NOMO-1 treated with DMSO at 0.1 percent for 48 hours (cell line): ENCODE results near the gene FAM131A.

Source experiments
- DNase-seq: peaks from one replicate; lab custom pipeline; 2025; ENCODE audit not compliant: unreplicated experiment; lab: John Stamatoyannopoulos, UW

Gene FAM131A

DNA sequence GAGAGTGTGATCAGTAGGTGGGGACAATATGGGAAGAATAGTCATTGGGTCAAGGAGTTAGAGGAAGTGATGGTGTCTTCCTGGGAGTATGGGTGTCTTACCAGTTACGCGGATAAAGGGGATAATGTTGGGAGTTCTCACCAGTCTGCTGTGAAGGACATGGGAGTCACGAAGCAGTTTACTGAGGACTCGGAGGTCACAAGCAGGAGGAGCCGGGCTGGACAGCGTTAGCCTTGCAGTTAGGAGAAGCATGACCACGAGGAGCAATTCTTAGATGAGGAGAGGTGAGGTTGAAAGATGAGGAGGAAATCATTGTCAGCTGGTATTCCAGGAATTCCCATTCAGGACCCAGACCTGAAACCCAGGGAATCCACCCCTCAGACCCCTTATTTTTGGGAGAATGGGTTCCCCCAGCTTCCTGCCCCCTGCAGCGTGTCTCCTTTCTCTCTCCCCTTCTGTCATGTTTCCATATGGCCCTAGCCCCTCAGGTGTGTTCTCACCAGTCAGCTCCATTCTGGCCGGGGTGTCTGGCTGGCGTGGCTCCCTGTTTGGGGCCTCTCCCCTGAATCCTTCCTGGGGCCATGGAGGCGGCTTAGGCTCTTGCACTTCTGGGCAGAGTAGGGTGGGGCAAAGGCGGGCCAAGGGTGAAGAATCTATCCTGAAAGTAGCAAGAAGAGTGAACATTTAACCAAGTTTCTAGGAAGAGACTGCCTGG is 38.5 kb downstream of the FAM131A start:
- no peak for DNase-seq

DNA sequence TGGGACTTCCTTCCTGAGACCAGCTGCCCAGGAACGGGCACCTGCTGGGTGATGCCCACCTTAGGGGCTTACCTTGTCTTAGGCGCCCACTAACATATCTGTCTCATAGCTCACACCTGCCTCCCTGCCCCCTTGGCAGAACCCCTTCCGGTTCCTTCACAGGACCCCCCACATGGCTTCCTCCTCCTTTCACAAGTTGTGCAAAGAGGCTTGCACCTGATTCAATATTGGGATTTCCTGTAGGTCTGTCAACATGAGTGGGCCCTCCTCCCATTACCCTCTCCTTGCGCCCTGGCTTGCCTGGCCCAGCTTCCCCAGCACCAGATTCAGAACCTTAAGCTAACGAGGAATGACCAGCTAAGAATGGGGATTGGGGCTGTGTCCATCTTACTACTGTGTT is 40.0 kb downstream of the FAM131A start:
- DNase-seq: no peak

DNA sequence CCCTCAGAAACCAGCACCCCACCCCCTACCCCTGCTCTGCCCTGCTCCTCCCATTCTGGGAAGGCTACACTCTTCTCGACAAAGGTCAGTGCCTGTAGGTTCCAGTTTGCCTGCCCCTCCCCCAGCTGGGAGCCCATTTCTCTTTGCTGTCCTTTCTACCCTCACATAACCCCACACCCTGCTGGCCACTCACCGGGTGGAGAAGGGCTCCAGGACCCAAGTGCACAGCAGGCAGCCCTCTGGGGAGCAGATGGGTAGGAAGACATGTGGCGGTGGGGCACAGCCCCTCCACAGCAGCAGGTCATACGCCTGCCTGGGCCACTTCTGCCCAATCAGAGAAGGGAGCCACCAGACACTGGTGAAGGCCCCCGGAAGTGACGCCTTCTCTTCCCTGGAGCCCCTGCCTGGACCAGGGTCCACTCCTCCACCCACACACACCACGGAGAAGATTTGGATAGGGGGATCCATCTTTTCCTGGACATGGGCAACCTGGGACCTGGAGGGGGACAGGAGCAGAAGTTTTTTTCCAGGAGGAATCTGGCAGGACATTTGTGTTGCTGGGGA is 40.6 kb downstream of the FAM131A start, which contains the start of gene THPO:
TSS of gene THPO (minus strand) at position 326 of the 564 bp plus-strand sequence. CDS start 1,948 bp downstream, outside the sequence.
- no peak for DNase-seq

DNA sequence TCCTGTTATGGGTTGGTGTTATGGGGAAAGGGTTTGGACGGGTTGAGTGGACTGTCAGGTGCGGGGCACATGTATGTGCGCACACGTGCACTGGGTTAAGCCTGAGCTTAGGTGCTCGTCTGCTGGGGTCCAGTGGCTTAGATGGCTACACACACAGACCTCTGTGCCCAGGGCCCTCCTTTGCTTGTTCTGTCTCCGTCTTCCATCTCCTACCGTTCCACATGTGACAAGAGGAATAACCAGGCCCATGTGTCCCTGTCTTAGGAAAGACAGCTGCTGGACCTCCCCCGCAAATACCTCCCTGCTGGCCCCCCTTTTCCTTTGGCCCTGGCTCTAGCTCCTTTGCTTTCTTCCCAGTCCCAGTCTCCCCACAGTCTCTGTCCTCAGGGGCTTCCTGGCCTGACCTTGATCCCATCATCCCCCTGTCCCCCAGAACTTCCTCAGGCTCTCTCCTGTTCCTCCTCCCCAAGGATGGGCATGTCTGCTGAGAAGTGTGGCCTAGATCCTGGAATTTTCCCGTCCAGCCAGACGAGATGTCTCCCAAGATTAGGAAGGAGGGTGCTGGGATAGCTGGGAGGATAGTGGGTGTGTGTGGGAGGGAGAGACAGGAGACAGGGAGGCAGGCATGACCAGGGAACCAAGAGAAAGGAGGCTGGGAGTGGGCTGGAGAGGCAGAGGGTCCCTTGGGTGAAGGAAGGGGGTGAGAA is 41.4 kb downstream of the FAM131A start:
- no peak for DNase-seq

DNA sequence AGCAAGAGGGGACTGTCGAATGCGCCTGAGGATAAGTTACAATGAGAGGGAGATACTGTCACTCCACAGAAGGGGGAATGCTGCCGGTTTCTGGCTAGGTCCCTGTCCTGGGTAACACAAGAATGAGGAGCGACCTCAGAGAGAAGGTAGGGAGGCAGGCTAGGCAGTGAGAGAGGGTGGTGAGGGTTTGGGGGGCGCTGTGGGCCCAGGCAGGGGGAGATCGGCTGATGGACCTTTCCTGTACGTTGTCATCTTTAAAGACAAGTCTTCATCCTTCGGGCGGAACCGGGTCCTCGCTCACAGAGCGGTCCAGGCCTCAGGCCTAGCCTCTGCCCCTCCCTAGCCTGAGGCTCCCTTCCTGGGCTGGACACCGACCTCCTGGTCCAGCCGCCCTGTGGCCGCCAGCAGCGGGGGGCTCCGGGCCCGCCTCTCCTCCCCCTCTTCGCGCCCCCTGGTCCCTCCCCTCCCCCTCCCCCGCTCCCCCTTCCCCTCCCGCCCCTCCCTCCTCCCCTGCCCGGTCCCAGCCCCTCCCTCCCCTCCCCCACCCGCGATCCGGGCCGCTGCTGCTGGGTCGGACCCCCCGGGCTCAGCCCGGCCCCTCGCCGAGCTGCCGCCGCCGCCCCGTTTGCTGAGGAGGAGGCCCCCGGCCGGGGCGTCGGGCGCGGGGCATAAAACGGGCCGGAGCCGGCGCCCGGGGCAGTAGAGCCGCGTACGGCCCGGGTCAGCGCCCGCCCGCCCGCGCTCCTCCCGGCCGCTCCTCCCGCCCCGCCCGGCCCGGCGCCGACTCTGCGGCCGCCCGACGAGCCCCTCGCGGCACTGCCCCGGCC is 42.2 kb downstream of the FAM131A start, which contains the start of gene CHRD:
TSS of gene CHRD (plus strand) at position 697 of the 827 bp plus-strand sequence. CDS start 265 bp downstream, outside the sequence.
- DNase-seq: no peak

DNA sequence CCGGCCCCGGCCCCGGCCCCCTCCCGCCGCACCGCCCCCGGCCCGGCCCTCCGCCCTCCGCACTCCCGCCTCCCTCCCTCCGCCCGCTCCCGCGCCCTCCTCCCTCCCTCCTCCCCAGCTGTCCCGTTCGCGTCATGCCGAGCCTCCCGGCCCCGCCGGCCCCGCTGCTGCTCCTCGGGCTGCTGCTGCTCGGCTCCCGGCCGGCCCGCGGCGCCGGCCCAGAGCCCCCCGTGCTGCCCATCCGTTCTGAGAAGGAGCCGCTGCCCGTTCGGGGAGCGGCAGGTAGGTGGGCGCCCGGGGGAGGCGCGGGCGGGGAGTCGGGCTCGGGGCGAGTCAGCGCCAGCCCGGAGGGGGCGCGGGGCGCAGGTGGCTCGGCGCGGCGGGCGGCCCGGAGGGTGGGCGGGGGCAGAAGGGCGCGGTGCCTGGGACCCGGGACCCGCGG is 42.8 kb downstream of the FAM131A start:
- no peak for DNase-seq

DNA sequence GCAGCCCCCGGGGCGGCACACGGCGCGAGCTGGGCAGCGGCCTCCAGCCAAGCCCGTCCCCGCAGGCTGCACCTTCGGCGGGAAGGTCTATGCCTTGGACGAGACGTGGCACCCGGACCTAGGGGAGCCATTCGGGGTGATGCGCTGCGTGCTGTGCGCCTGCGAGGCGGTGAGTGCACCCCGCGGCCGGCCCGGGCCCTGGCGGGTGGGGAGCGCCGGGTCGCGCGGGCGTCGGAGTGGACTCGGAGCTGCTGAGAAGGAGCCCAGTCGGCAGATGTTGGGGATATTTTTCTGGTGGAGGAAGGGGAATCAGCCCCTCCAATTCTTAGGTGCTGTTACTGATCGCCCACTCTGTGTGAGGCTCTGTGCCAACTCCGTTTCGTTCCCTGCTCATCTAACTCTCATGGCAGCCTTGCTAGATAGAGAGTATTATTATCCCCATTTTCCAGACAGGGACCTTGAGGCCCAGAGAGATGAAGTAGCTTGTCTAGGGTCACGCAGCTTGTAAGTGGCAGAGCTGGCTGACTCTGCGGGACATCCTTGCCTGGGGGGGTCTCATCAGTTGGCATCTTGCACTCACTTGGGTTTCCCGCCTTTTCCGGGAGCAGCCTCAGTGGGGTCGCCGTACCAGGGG is 43.3 kb downstream of the FAM131A start:
- DNase-seq: no peak

DNA sequence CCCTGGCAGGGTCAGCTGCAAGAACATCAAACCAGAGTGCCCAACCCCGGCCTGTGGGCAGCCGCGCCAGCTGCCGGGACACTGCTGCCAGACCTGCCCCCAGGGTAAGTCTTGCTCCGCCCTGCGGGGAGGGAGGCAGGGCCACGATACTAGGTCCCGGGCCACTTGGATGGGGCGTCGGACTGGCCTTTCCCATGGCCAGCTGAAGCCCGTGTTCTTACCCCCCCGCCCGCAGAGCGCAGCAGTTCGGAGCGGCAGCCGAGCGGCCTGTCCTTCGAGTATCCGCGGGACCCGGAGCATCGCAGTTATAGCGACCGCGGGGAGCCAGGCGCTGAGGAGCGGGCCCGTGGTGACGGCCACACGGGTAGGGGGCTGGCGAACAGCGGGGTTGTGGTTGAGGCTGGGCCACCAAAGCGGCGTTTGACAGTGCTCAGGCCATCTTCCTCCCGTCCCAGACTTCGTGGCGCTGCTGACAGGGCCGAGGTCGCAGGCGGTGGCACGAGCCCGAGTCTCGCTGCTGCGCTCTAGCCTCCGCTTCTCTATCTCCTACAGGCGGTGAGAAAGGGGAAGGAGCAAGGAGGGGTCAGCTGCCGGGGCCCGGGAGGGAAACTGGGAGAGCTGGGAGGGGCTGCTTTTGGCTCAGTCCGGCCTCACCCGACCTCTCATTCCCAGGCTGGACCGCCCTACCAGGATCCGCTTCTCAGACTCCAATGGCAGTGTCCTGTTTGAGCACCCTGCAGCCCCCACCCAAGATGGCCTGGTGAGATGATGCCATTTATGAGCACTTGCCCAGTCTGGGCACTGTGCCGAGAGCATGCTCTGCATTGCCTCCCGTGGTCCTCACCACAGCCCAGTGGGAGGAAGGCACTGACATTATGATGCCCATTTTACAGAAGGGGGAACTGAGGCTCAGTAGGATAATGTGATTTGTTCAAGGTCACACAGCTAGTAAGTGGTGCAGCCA is 44.1 kb downstream of the FAM131A start:
- peak; percentile 50 for DNase-seq

DNA sequence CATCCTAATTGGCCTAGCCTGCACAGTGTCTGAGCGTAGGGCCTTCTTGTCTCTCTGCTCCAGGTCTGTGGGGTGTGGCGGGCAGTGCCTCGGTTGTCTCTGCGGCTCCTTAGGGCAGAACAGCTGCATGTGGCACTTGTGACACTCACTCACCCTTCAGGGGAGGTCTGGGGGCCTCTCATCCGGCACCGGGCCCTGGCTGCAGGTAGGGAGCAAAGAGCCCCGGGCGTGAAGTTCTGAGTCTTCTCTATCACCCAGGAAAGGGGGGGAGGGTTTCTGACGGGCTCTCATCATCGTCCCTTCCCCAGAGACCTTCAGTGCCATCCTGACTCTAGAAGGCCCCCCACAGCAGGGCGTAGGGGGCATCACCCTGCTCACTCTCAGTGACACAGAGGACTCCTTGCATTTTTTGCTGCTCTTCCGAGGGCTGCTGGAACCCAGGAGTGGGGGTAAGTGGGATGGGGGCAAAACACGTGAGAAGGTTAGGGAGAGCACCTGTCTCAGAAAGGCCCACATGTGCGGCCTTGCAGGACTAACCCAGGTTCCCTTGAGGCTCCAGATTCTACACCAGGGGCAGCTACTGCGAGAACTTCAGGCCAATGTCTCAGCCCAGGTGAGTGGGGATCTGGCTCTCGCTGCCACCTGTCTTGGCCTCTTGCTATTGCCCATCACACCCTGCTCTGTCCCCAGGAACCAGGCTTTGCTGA is 45.1 kb downstream of the FAM131A start:
- DNase-seq: no peak

DNA sequence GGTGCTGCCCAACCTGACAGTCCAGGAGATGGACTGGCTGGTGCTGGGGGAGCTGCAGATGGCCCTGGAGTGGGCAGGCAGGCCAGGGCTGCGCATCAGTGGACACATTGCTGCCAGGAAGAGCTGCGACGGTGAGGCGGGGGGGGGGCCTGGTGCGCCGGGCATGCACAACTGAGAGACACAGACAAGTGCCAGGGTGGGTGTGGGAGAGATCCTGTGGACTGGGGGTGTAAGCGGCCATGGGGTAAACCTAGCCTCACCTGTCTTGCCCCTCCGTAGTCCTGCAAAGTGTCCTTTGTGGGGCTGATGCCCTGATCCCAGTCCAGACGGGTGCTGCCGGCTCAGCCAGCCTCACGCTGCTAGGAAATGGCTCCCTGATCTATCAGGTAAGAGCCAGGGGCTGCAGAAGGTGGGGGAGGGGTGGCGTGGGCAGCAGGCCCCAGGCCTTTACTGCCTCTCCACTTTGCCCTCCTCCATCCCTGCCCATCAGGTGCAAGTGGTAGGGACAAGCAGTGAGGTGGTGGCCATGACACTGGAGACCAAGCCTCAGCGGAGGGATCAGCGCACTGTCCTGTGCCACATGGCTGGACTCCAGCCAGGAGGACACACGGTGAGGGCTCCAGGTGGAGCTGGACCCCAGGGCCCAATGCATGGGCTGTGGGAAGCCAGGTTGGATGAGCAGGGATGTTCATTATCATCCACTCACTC is 45.8 kb downstream of the FAM131A start:
- no peak for DNase-seq

DNA sequence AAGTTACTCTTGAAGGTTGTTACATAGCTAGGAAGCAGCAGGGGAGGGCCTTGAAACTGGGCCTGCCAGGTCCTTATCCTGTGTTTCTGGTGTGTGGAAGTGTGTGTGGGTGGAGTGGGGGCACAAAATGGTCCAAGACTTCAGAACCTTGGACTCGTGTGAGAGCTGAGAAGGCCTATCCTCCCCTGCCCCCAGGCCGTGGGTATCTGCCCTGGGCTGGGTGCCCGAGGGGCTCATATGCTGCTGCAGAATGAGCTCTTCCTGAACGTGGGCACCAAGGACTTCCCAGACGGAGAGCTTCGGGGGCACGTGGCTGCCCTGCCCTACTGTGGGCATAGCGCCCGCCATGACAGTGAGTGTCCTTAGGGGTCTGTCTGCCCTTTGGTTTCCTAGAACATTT is 46.9 kb downstream of the FAM131A start:
- no peak for DNase-seq

DNA sequence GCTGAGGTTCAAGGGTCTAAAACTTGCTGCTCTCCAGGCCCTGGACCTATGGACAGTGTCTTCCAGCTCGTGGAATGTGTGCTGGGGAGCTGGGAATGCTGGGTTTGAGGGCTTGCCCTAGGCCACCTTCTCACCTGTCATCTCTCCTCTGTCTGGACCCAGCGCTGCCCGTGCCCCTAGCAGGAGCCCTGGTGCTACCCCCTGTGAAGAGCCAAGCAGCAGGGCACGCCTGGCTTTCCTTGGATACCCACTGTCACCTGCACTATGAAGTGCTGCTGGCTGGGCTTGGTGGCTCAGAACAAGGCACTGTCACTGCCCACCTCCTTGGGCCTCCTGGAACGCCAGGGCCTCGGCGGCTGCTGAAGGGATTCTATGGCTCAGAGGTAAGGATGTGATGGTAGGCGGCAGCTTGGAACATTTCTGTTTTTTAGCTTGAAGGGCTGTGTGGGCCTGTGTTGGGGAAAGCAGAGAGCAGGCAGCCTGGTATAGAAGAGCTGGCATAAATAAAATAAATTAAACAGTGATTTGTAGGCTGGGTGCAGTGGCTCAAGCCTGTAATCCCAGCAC is 47.5 kb downstream of the FAM131A start:
- DNase-seq: no peak

DNA sequence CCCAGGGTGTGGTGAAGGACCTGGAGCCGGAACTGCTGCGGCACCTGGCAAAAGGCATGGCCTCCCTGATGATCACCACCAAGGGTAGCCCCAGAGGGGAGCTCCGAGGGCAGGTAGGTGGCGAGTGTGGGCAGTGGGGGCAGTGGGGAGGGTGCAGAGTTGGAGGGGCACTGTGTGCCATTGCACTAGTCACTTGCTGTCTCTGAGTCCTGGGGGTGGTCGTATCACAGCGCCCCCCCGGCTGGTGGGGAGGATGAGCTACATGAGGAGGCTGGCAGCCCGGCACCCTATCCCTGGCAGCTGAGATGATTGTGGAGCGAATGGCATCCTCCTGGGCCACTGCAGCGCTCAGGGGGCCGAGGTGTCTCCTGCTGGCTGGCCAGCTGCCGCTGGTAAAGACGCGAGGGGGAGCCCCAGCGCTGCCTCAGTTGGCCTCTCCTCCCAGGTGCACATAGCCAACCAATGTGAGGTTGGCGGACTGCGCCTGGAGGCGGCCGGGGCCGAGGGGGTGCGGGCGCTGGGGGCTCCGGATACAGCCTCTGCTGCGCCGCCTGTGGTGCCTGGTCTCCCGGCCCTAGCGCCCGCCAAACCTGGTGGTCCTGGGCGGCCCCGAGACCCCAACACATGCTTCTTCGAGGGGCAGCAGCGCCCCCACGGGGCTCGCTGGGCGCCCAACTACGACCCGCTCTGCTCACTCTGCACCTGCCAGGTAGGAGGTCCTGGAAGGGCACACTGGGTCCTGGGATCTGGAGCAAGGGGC is 48.8 kb downstream of the FAM131A start:
- DNase-seq: no peak

DNA sequence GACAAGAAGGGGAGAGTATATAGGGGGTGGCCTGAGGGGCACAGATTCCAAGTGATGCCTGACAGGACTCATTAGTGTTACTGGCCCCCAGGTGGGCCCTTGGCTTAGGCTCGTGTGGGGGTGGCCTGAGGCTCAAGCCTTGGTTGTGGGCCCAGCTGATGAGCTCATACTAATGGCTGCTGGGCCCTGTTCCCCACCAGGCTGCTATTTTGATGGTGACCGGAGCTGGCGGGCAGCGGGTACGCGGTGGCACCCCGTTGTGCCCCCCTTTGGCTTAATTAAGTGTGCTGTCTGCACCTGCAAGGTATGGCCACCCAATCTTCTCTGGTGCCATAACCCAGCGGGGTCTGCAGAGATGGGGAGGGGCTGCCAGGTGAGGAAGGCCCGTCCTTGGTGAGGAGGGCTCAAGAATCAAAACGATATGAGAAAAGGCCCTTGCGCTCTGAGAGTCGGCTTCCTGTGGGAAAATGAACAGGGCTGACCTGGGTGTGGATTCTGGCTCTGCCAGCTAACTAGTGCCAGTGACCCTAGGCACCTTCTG is 49.8 kb downstream of the FAM131A start:
- no peak for DNase-seq

DNA sequence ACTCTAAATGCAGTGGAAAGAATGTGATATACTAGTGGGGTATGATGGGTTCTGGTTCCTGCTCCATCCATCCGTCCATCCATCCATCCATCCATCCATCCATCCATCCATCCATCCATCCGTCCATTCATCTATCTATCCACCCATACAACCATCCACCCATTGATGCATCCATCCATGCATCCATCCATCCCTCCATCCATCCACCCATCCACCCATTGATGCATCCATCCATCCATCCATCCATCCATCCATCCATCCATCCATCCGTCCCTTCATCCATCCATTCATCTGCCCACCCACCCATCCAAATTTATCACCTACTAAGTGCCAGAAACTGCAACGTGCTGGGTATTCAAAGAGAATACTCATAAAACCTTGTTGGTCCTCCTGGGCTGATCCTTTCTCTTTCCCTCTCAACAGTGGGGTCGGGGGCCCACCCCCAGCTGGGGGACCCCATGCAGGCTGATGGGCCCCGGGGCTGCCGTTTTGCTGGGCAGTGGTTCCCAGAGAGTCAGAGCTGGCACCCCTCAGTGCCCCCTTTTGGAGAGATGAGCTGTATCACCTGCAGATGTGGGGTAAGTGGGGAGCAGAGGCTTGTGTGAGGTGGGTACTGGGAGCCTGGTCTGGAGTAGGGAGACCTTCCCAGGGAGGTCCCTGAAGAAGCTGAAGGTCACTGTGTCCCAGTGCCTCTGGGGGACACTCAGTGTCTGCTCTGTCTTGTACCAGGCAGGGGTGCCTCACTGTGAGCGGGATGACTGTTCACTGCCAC is 51.0 kb downstream of the FAM131A start:
- DNase-seq: no peak

DNA sequence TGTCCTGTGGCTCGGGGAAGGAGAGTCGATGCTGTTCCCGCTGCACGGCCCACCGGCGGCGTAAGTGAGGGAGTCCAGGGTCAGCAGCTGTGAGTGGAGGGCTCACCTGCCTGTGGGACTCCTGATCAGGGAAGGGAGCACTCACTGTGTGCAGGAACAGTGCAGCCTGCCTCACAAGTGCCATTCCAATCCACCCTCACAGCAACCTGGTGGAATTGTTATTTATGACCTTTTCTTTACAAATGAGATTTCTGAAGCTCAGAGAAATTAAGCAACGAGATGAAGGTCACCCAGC is 51.5 kb downstream of the FAM131A start:
- no peak for DNase-seq
